ENCODE results near the gene SYT6.

Gene SYT6

DNA sequence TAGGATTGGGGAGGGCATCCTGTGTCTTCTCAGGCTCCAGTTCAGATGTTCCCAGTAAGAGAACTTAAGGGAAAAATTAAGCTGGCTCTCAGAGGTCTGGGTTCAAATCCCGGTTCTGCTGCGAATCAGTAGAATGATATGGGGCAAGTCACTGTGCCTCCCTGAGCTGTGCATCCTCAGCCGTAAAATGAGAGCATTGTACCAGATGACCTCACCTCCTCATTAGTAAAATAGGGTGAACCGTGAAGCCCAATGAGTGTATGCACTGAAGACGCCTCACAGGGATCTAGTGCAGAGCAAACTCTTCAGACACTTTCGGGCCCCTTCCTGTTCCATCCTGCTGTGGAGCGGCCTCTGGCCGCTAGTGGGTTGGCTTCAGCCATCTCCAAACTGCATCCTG, 36.0 kb downstream of the SYT6 start:
- DNase-seq (ENCODE audit: low read depth) = no peak

GRCh38 chr1:114116086-114116485, 37.6 kb downstream of the SYT6 start:
- DNase-seq (ENCODE audit: low read depth) = no peak

- no peak for DNase-seq (ENCODE audit: low read depth)
These were observed 39.2 kb downstream of the SYT6 start for GRCh38 chr1:114114185-114115094.

GRCh38 chr1:114113411-114114184, 40.1 kb downstream of the SYT6 start:
- DNase-seq (ENCODE audit: low read depth) = no peak

DNA sequence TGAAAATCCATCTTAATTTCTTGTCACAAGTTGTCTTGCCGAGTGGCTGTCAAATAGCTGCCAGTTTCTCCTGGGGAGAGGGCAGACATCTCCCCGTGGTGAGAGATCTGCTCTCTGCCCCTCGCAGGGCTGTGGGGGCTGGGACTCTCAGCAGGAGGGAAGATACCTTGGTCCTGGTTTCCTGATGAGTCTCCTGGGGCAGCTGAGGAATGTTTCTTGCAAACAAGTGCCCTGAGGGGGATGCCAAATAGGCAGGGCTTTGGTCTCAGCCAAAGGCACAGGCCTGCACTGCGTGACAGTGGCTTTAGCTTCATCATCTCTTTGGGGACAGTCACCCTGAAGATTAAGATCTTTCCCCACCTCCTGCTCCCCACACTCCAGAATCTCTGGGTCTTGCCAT, 40.9 kb downstream of the SYT6 start:
- no peak for DNase-seq (ENCODE audit: low read depth)

- DNase-seq (ENCODE audit: low read depth) = no peak
These were observed 41.7 kb downstream of the SYT6 start for GRCh38 chr1:114111731-114112641.

GRCh38 chr1:114109981-114110380, 43.7 kb downstream of the SYT6 start:
- no peak for DNase-seq (ENCODE audit: low read depth)

DNA sequence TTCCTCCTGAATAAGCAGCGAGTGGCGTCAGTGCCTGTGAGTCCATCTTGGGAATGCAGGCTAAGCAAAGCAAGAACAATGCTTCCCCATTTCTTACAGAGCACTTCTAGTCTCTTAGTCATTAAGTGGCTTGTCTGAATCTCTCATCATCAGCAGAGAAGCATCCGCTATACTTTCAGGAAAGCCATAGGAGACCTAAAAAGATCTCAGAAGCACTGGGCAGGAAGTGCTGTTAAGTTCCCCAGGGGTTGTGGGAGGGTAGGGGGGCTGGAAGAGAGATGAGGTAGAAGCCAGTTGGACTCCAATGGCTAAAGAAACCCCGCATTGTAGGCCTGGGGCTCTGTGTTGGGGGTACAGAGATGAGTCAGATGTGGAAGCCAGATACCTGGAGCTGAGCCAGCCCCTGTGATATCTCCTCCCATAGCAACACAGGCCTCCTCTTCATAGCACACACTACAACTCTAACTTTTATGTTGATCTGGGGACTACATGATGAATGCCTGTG, 44.9 kb downstream of the SYT6 start:
- no peak for DNase-seq (ENCODE audit: low read depth)

GRCh38 chr1:114107474-114108435, 45.9 kb downstream of the SYT6 start:
- DNase-seq (ENCODE audit: low read depth) = no peak

- no peak for DNase-seq (ENCODE audit: low read depth)
These were observed 48.2 kb downstream of the SYT6 start for GRCh38 chr1:114105421-114105979.

DNA sequence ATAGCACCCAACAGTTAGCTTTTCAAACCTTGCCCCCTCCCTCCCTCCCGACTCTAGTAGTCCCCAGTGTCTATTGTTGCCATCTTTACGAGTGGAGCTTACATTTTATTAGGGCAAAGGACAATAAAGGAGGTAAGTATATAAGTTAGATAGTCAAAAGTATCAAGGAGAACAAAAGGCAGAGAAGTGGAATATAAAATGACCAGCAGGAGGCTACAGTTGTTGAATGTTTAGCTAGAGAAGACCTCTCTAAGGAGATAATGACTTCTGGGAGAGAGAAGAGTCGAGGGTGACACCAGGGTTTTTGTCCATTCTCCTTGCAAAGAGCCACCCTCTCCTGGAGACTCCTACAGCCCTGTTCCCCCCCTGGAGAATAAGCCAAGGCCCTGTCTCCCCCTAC, 48.7 kb downstream of the SYT6 start:
- DNase-seq (ENCODE audit: low read depth) = no peak

- no peak for DNase-seq (ENCODE audit: low read depth)
These were observed 49.7 kb downstream of the SYT6 start for GRCh38 chr1:114103992-114104391.

DNA sequence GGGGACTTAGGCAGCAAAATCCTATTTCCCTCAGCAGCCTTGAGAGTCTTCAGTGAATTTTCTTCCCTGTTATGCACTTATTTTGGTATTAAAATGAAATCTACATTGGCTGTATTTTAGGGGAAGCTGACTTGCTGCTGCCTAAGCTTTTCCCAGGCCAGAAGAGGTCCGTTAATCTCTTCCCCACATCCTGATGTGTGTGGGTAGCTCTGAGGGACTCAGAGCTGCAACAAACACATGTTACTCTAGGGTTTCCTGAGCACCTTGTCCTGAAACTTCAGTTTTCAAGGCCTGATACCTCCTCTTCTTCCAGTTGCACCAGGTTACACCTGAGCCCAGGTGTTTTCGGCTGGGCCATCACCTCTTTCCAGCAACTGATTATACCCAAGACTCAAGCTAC, 51.5 kb downstream of the SYT6 start:
- no peak for DNase-seq (ENCODE audit: low read depth)

- DNase-seq (ENCODE audit: low read depth) = no peak
These were observed 53.5 kb downstream of the SYT6 start for GRCh38 chr1:114100148-114100547.

GRCh38 chr1:114099268-114099667, 54.4 kb downstream of the SYT6 start:
- no peak for DNase-seq (ENCODE audit: low read depth)

DNA sequence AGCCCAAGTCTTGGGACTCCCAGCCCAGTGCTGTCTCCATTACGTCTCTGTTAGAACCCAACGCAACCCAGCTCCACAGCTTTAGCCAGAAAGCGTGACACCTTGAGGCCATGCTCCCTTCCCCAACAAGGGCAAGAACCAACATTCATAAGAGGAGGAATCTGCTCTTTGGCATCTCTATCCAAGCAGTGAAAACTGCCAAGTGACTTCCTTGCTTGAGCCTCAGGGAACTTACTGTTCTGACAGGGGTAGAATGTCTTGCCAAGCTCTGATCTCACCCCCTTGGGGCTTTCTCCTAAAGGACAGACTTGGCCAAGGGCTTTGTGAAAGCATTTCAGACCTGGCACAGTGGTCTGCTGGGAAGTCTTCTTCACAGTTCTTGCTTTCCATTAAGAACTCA, 56.6 kb downstream of the SYT6 start:
- no peak for DNase-seq (ENCODE audit: low read depth)

DNA sequence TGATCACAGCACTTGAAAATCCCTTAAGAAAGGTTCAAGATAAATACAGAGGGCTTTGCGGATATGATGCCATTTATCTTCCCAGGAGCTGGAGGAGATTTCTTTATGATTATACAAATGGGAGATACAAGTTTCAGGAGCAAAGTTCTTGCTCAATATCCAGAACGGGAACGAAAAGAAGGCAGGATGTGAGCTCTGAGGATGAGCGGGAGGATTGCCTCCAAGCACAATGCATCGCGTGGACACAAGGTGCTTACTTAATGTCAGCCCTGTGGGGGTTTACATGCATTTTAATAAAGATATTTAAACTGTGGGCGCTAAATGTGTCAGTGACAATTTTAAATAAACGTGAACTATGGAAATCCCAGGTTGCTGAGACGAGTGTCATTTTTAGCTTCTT, 59.0 kb downstream of the SYT6 start:
- DNase-seq (ENCODE audit: low read depth) = no peak

- DNase-seq (ENCODE audit: low read depth) = no peak
These were observed 59.4 kb downstream of the SYT6 start for GRCh38 chr1:114094363-114094634.

DNA sequence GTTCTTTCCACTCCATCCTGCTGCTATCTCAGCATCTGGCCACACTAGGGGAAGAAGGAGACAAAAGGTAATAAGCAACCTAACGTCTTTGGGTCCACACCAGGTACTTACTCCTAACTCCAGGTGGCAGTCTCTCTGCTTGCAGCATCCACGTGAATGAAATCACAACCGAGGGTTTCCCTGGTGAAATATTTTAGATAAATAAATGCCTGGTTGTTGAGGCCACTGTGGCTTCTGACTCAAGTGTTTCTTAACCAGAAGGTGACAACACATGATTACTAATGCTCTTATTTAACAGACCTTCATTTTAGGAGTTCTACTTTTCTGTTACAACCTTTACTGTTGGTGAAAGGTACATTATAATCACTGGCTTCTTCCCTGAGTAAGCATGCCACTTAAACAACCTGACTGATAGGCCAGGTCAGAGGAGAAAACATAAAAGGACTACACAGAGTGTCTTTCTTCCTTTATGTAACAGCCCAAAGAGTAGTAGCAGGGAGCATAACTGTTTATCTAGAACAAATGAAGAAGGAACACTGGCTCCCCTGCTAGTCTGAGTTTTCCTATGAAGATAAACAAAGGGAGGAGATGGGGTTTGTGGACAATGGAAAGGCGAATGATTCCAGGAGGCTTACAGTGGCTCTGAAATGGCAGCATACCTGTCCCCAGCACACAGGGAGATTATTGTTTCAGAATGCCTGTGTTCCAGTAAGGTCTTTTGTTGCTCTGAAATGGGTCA, 59.9 kb downstream of the SYT6 start:
- DNase-seq (ENCODE audit: low read depth) = no peak
